ENCODE data around the gene RELN. TPM values are rescaled to one million over a fixed set of nuclear protein-coding genes. Genes with fewer than 3 reads are reported as not detected.

Gene RELN
- total and polyA plus RNA-seq, 9 of the 15 experiments (the other 6 are each of a cell fraction or from before 2014, with no cell fraction given): 12.9 to 43.2 (median 18.1) TPM

DNA sequence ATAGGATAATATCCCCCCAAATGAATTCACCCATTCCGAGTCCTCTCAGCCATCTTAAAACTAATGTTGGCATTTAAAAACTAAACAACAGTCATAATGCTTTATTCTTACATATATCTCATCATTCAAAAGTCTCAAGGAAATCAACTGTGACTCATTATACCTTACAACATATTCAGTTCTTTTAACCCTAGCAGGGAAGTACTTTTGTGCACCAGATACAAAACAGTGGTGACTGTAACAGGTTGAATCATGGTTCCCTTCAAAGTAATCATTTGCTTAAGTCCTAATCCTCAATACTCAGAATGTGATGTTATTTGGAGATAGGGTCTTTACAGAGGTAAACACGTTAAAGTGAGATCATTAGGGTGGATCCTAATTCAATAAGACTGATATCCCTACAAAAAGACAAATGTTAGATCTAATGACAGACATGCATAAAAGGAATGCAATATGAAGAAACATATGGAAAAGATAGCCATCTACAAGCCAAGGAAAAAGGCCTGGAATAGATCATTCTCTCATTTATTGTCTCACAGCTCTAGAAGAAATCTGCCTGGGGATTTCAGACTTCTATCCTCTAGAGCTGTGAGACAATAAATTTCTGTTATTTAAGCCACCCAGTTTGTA lies 42.3 kb downstream of the RELN start:
- intact Hi-C loops (cut with micrococcal nuclease): no loop called here
- Histone ChIP-seq H3K4me1 (replicated peaks in 1 of 2; ENCODE audit: control insufficient read depth in 2 of 2, insufficient read depth in 2 of 2, low read length in 2 of 2) (no peaks in the 10 kb centered on the region), H3K79me2 (ENCODE audit: control insufficient read depth, insufficient read depth, low read length) (no peaks in the 10 kb centered on the region), H3K4me3 (no peak overlapping the region), H3K9me3 (replicated peaks; ENCODE audit: control insufficient read depth, insufficient read depth, low read depth, low read length) (peaks cover 3% of the 10 kb centered on the region; the same call in 1 of the 2 replicates), H3K36me3 (ENCODE audit: control insufficient read depth, insufficient read depth, low read length) (no peaks in the 10 kb centered on the region; the same call in 1 of the 3 replicates), H3K4me2 (ENCODE audit: insufficient read depth, low read length) (no peak overlapping the region), H3K9me1 (ENCODE audit: control insufficient read depth, insufficient read depth, low read length) (no peaks in the 10 kb centered on the region), H3K27ac (ENCODE audit: extremely low read depth, low read depth, low read length) (no peak overlapping the region), H4K20me1 (replicated peaks; ENCODE audit: control insufficient read depth, insufficient read depth, low read length) (no peaks in the 10 kb centered on the region), H3K9ac (ENCODE audit: insufficient read depth in 1 of 2, low read depth in 2 of 2, low read length in 2 of 2) (no peak overlapping the region), H3K27me3 (ENCODE audit: control insufficient read depth in 2 of 2, insufficient read depth in 2 of 2, low read length in 2 of 2) (no peaks in the 10 kb centered on the region), H2AFZ (ENCODE audit: low read depth, low read length) (no peak overlapping the region)
- FAIRE-seq: no peak
- ChIA-PET POLR2A (no interaction called here), CTCF (ENCODE audit: low intra/inter-chr PET ratio) (no interaction called here)
- DNase-seq (ENCODE audit: extremely low read depth in 1 of 4, low spot score in 3 of 4): no peak
- TF ChIP-seq WHSC1 (IDR thresholded peaks at IDR 0.05; ENCODE audit: low read length) (no peak), ATF7 (IDR thresholded peaks at IDR 0.05) (no peak), BRD4 (IDR thresholded peaks at IDR 0.05) (no peak), TCF3 (CRISPR knock-in tag; IDR thresholded peaks at IDR 0.05) (no peak), ZBTB49 (CRISPR knock-in tag; IDR thresholded peaks at IDR 0.05; ENCODE audit: borderline replicate concordance) (no peak)
- TF ChIP-seq, protein P1, sequence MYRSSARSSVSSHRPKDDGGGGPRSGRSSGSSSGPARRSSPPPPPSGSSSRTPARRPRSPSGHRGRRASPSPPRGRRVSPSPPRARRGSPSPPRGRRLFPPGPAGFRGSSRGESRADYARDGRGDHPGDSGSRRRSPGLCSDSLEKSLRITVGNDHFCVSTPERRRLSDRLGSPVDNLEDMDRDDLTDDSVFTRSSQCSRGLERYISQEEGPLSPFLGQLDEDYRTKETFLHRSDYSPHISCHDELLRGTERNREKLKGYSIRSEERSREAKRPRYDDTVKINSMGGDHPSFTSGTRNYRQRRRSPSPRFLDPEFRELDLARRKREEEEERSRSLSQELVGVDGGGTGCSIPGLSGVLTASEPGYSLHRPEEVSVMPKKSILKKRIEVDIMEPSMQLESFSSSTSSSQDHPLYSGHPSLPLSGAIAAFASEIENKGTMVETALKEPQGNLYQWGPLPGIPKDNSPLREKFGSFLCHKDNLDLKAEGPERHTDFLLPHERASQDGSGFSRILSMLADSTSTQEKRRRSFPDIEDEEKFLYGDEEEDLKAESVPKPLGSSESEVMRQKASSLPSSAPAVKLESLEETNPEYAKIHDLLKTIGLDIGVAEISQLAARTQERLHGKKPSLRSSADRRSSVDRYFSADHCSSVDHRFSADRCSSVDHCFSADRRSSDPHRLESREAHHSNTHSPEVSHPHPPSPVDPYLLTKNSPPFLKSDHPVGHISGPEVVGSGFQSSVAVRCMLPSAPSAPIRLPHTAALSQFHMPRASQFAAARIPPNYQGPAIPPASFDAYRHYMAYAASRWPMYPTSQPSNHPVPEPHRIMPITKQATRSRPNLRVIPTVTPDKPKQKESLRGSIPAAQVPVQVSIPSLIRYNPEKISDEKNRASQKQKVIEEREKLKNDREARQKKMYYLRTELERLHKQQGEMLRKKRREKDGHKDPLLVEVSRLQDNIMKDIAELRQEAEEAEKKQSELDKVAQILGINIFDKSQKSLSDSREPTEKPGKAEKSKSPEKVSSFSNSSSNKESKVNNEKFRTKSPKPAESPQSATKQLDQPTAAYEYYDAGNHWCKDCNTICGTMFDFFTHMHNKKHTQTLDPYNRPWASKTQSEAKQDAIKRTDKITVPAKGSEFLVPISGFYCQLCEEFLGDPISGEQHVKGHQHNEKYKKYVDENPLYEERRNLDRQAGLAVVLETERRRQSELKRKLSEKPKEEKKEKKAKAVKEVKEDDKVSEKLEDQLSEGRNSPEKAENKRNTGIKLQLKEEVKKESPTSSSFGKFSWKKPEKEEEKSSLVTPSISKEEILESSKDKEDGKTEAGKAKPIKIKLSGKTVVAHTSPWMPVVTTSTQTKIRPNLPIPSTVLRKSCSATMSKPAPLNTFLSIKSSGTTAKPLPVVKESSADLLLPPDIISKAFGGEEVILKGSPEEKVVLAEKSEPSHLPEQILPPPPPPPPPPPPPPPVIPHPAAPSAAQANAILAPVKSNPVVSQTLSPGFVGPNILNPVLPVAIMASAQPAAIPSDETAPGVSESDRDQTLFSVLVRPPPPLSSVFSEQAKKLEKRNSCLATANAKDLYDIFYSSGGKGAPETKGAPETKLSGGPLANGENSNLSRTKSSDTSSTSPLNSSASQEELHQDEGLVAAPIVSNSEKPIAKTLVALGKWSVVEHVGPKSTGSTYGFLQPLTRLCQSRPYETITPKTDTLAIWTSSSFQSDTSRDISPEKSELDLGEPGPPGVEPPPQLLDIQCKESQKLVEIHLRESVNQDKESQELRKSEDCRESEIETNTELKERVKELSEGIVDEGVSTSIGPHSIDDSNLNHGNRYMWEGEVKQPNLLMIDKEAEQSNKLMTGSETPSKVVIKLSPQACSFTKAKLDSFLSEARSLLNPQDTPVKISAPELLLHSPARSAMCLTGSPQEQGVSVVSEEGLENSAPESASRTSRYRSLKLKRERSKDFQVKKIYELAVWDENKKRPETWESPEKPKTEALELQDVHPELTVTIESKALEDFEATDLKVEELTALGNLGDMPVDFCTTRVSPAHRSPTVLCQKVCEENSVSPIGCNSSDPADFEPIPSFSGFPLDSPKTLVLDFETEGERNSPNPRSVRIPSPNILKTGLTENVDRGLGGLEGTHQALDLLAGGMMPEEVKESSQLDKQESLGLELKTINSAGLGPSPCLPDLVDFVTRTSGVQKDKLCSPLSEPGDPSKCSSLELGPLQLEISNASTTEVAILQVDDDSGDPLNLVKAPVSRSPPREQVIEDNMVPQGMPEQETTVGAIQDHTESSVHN (IDR thresholded peaks at IDR 0.05; ENCODE audit: borderline replicate concordance in 1 of 2, low read depth in 1 of 2): no peak
- in situ Hi-C loops (cut with MboI): no loop called here
- 46% methylated on average over 2 of the region's 2 CpGs for whole genome bisulfite sequencing (ENCODE audit: insufficient coverage, low coverage, missing lambda C conversion rate)
- BruUV-seq (replicated peaks): no TSS peak
- no peak for ATAC-seq
